Suprapubic skin (tissue), 4 donors: ENCODE measurements around the gene SEMA5A.

Experiments
- EP300 ChIP-seq: sonication (generic); formaldehyde crosslinking; IDR thresholded peaks from one replicate; pipeline ENCODE4 v1.6.1; 2017; ENCODE audit warnings: antibody characterized with exemption
- POLR2A ChIP-seq, 2 donors: fragments of 450-650 bp; IDR thresholded peaks; one replicate each; pipeline ENCODE4 v1.6.1; 2017; ENCODE audit warnings: antibody characterized with exemption in 2 of 2, mild to moderate bottlenecking in 2 of 2, moderate library complexity in 2 of 2
- POLR2AphosphoS5 ChIP-seq, 3 donors: sonication (generic); formaldehyde crosslinking; IDR thresholded peaks; one replicate each; pipeline ENCODE4 v1.6.1; 2017; ENCODE audit warnings: antibody characterized with exemption in 3 of 3
- TF ChIP-seq, protein P1 (sequence below), 2 donors: fragments of 200-600 bp in 1 of 2; fragments of 450-650 bp in 1 of 2; sonication (generic) in 1 of 2; IDR thresholded peaks; one replicate each; pipeline ENCODE4 v1.5.1; 2016 to 2019; ENCODE audit warnings: antibody characterized with exemption in 2 of 2, mild to moderate bottlenecking in 1 of 2, moderate library complexity in 1 of 2

DNA sequence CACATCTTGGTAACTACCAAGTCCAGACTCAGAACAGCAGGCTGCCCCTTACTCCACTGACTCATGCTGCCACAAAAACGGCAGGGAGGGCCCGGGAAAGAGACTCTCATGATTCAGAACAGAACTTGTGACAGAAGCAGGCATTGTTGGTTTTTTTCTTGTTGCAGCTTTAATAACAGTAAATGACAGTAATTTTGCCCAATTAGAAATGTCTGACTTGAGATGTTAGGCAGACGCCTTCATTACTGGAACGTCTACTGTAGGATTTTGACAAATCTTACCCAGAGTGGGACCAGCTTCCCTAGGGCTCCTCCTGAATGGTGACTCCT lies 77.9 kb downstream of the SEMA5A start:
- TF ChIP-seq EP300 = no peak
- no peak for TF ChIP-seq POLR2AphosphoS5 (IDR thresholded peaks at IDR 0.05)
- TF ChIP-seq, protein P1, sequence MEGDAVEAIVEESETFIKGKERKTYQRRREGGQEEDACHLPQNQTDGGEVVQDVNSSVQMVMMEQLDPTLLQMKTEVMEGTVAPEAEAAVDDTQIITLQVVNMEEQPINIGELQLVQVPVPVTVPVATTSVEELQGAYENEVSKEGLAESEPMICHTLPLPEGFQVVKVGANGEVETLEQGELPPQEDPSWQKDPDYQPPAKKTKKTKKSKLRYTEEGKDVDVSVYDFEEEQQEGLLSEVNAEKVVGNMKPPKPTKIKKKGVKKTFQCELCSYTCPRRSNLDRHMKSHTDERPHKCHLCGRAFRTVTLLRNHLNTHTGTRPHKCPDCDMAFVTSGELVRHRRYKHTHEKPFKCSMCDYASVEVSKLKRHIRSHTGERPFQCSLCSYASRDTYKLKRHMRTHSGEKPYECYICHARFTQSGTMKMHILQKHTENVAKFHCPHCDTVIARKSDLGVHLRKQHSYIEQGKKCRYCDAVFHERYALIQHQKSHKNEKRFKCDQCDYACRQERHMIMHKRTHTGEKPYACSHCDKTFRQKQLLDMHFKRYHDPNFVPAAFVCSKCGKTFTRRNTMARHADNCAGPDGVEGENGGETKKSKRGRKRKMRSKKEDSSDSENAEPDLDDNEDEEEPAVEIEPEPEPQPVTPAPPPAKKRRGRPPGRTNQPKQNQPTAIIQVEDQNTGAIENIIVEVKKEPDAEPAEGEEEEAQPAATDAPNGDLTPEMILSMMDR (IDR thresholded peaks at IDR 0.05) = no peak
- TF ChIP-seq POLR2A (IDR thresholded peaks at IDR 0.05) = no peak
